ENCODE data around the gene CCDC195.

CCDC195 gene

GRCh38 chr2:224716201-224716600, at the start of gene CCDC195:
Gene CCDC195 (minus strand): TSS chr2:224716365. CDS start chr2:224716365, 0 bp downstream.
- DNase-seq (ENCODE audit: low read depth in 2 of 2): no peak

- no peak for DNase-seq (ENCODE audit: low read depth in 2 of 2)
Measured at GRCh38 chr2:224764565-224765236, 48.5 kb upstream of the CCDC195 start.

GRCh38 chr2:224757934-224758548, 41.9 kb upstream of the CCDC195 start:
- no peak for DNase-seq (ENCODE audit: low read depth in 2 of 2)

GRCh38 chr2:224753743-224754540, 37.8 kb upstream of the CCDC195 start:
- DNase-seq (ENCODE audit: low read depth in 2 of 2): no peak

GRCh38 chr2:224751996-224752698, 36.0 kb upstream of the CCDC195 start:
- DNase-seq (ENCODE audit: low read depth in 2 of 2): no peak

- no peak for DNase-seq (ENCODE audit: low read depth in 2 of 2)
Measured at GRCh38 chr2:224749136-224749535, 33.0 kb upstream of the CCDC195 start.

- DNase-seq (ENCODE audit: low read depth in 2 of 2): no peak
Measured at GRCh38 chr2:224747765-224748164, 31.6 kb upstream of the CCDC195 start.

GRCh38 chr2:224736227-224736626, 20.1 kb upstream of the CCDC195 start:
- no peak for DNase-seq (ENCODE audit: low read depth in 2 of 2)

- no peak for DNase-seq (ENCODE audit: low read depth in 2 of 2)
Measured at GRCh38 chr2:224734949-224735348, 18.8 kb upstream of the CCDC195 start.

GRCh38 chr2:224731665-224732064, 15.5 kb upstream of the CCDC195 start:
- no peak for DNase-seq (ENCODE audit: low read depth in 2 of 2)

- no peak for DNase-seq (ENCODE audit: low read depth in 2 of 2)
Measured at GRCh38 chr2:224729435-224729834, 13.3 kb upstream of the CCDC195 start.

GRCh38 chr2:224724331-224724730, 8.2 kb upstream of the CCDC195 start:
- DNase-seq (ENCODE audit: low read depth in 2 of 2): no peak

- DNase-seq (ENCODE audit: low read depth in 2 of 2): no peak
Measured at GRCh38 chr2:224723586-224724217, 7.5 kb upstream of the CCDC195 start.

- DNase-seq (ENCODE audit: low read depth in 2 of 2): no peak
Measured at GRCh38 chr2:224722770-224723169, 6.6 kb upstream of the CCDC195 start.

- DNase-seq (ENCODE audit: low read depth in 2 of 2): no peak
Measured at GRCh38 chr2:224722250-224722649, 6.1 kb upstream of the CCDC195 start.

GRCh38 chr2:224716921-224717320, 756 bp upstream of the CCDC195 start:
- DNase-seq (ENCODE audit: low read depth in 2 of 2): no peak

GRCh38 chr2:224711859-224712665, 4.1 kb downstream of the CCDC195 start:
- DNase-seq (ENCODE audit: low read depth in 2 of 2): no peak

- no peak for DNase-seq (ENCODE audit: low read depth in 2 of 2)
Measured at GRCh38 chr2:224711381-224711780, 4.8 kb downstream of the CCDC195 start.

GRCh38 chr2:224709301-224709700, 6.9 kb downstream of the CCDC195 start:
- DNase-seq (ENCODE audit: low read depth in 2 of 2): no peak

- DNase-seq (ENCODE audit: low read depth in 2 of 2): no peak
Measured at GRCh38 chr2:224694502-224694901, 21.7 kb downstream of the CCDC195 start.

- DNase-seq (ENCODE audit: low read depth in 2 of 2): no peak
Measured at GRCh38 chr2:224691563-224691962, 24.6 kb downstream of the CCDC195 start.
